Measurements from ENCODE around the gene PARD3. TPM values are rescaled to one million over a fixed set of nuclear protein-coding genes. Genes with fewer than 3 reads are reported as not detected.
A peak's percentile ranks its signal among the peaks of the same experiment; 100 is the strongest.

PARD3 gene
- total RNA-seq, 1 experiment from 2014 or later, result 51.8 TPM

- ATAC-seq (peak; percentile 78), DNase-seq (ENCODE audit: low spot score) (no peak)
- H3K27ac Mint-ChIP-seq, result peak overlapping the region; percentile 93
- H3K27me3 Mint-ChIP-seq (ENCODE audit: low read depth), result no peaks in the 10 kb centered on the region
- peak overlapping the region; percentile 20; the same call in 1 of the 2 replicates for H3K4me3 Mint-ChIP-seq
- no peaks in the 10 kb centered on the region for H3K36me3 Mint-ChIP-seq
- no peaks in the 10 kb centered on the region; the same call in 1 of the 2 replicates for H3K9me3 Mint-ChIP-seq
- CTCF ChIA-PET, result interaction anchor here (1.0 to 1.8 kb wide), 3 partner anchors 37 to 111 kb away, joined by 3 to 22 read pairs (median 4); no protein-coding TSS in a partner anchor
- peaks cover 58% of the 10 kb centered on the region for H3K4me1 Mint-ChIP-seq
- POLR2A ChIA-PET, result no interaction called here
- TF ChIP-seq ARID4B (CRISPR knock-in tag; IDR thresholded peaks at IDR 0.05; ENCODE audit: borderline replicate concordance), result no peak
- TF ChIP-seq ZBTB21 (CRISPR knock-in tag; IDR thresholded peaks at IDR 0.05; ENCODE audit: borderline replicate concordance), result no peak
- TF ChIP-seq RELA (CRISPR knock-in tag; IDR thresholded peaks at IDR 0.05; ENCODE audit: borderline replicate concordance), result no peak
- no peak for TF ChIP-seq ZNF281 (CRISPR knock-in tag; IDR thresholded peaks at IDR 0.05)
- no peak for TF ChIP-seq HMGA2 (CRISPR knock-in tag; IDR thresholded peaks at IDR 0.05)
- TF ChIP-seq PRRX2 (CRISPR knock-in tag; IDR thresholded peaks at IDR 0.05), result no peak
- no peak for TF ChIP-seq RORB (CRISPR knock-in tag; IDR thresholded peaks at IDR 0.05)
- no peak for TF ChIP-seq ZNF416 (CRISPR knock-in tag; IDR thresholded peaks at IDR 0.05)
- TF ChIP-seq KAT7 (CRISPR knock-in tag; IDR thresholded peaks at IDR 0.05; ENCODE audit: borderline replicate concordance), result no peak
- TF ChIP-seq ZNF232 (CRISPR knock-in tag; IDR thresholded peaks at IDR 0.05), result no peak
- TF ChIP-seq TEAD4 (CRISPR knock-in tag; IDR thresholded peaks at IDR 0.05), result no peak
- no peak for TF ChIP-seq USF2 (CRISPR knock-in tag; IDR thresholded peaks at IDR 0.05)
- TF ChIP-seq ATF6 (CRISPR knock-in tag; IDR thresholded peaks at IDR 0.05), result no peak
Observed at GRCh38 chr10:34526758-34527730, 288.1 kb downstream of the PARD3 start.

- ChIA-PET CTCF (interaction anchor here (1.0 to 1.8 kb wide), 3 partner anchors 38 to 112 kb away, joined by 3 to 22 read pairs (median 4); no protein-coding TSS in a partner anchor), POLR2A (no interaction called here)
- H3K36me3 Mint-ChIP-seq, result no peaks in the 10 kb centered on the region
- DNase-seq (ENCODE audit: low spot score) (no peak), ATAC-seq (no peak)
- no peaks in the 10 kb centered on the region for H3K27me3 Mint-ChIP-seq (ENCODE audit: low read depth)
- H3K4me3 Mint-ChIP-seq, result no peak overlapping the region
- peak overlapping the region; percentile 65 for H3K27ac Mint-ChIP-seq
- H3K9me3 Mint-ChIP-seq, result no peaks in the 10 kb centered on the region; the same call in 1 of the 2 replicates
- H3K4me1 Mint-ChIP-seq, result peaks cover 54% of the 10 kb centered on the region
- no peak for TF ChIP-seq ZNF317 (CRISPR knock-in tag; IDR thresholded peaks at IDR 0.05; ENCODE audit: borderline replicate concordance, low read depth)
- no peak for TF ChIP-seq NR2C2 (CRISPR knock-in tag; IDR thresholded peaks at IDR 0.05)
- no peak for TF ChIP-seq AR (CRISPR knock-in tag; IDR thresholded peaks at IDR 0.05)
- no peak for TF ChIP-seq KAT7 (CRISPR knock-in tag; IDR thresholded peaks at IDR 0.05; ENCODE audit: borderline replicate concordance)
- TF ChIP-seq SMAD4 (CRISPR knock-in tag; IDR thresholded peaks at IDR 0.05), result no peak
- TF ChIP-seq CDX4 (CRISPR knock-in tag; IDR thresholded peaks at IDR 0.05; ENCODE audit: borderline replicate concordance), result no peak
- no peak for TF ChIP-seq CBFB (CRISPR knock-in tag; IDR thresholded peaks at IDR 0.05; ENCODE audit: low read depth)
- no peak for TF ChIP-seq ZNF416 (CRISPR knock-in tag; IDR thresholded peaks at IDR 0.05)
Observed at GRCh38 chr10:34526186-34526585, 288.9 kb downstream of the PARD3 start.
